Ovary (tissue), 9 donors: ENCODE data around the gene AUTS2. TPM values are rescaled to one million over a fixed set of nuclear protein-coding genes. Genes with fewer than 3 reads are reported as not detected.

Experiments used
- DNase-seq, 5 donors: peaks; one replicate each; pipeline ENCODE4 v3.0.0-alpha.2; 2019 to 2020
- H3K27ac ChIP-seq, 2 donors: fragments of 200-600 bp; one replicate each; pipeline versions ENCODE4 v1.5.1 to v1.8.0; 2019 to 2022
- H3K27me3 ChIP-seq: fragments of 200-600 bp; one replicate; pipeline ENCODE4 v1.8.0; 2022
- H3K36me3 ChIP-seq: fragments of 200-600 bp; sonication (generic); one replicate; pipeline ENCODE4 v1.5.1; 2019
- H3K4me1 ChIP-seq: one replicate; pipeline ENCODE4 v1.8.1; 2013; ENCODE audit warnings: mild to moderate bottlenecking, moderate library complexity; ENCODE audit not compliant: insufficient read depth
- H3K4me3 ChIP-seq: fragments of 200-600 bp; sonication (generic); one replicate; pipeline ENCODE4 v1.5.1; 2017
- H3K9me3 ChIP-seq, 2 donors: fragments of 200-600 bp in 1 of 2; sonication (generic) in 1 of 2; one replicate each; pipeline versions ENCODE4 v1.5.1 to v1.8.1; 2013 to 2019; ENCODE audit warnings: mild to moderate bottlenecking in 1 of 2, moderate library complexity in 1 of 2
- EP300 ChIP-seq: sonication (generic); formaldehyde crosslinking; IDR thresholded peaks from one replicate; pipeline ENCODE4 v1.6.1; 2017; ENCODE audit warnings: antibody characterized with exemption
- POLR2A ChIP-seq: fragments of 450-650 bp; IDR thresholded peaks from one replicate; pipeline ENCODE4 v1.6.1; 2017; ENCODE audit warnings: antibody characterized with exemption, mild to moderate bottlenecking, moderate library complexity
- WGBS, 3 donors: extraction: QIAGEN DNeasy Blood & Tissue Kit in 1 of 3; methylation state at CpG; one replicate each; pipeline versions ENCODE4 v1.1.5 to v1.1.7; 2013 to 2017; 5-methylcytosine and 5-hydroxymethylcytosine counted together
- intact Hi-C, 4 donors: fragments of 100-400 bp; cut with DNase I; formaldehyde crosslinking; loops; one replicate each; pipeline versions ENCODE4 v1.11.0 to v1.15.1; 2022 to 2023
- polyA plus RNA-seq, 2 donors: library from polyadenylated mRNA; stranded (reverse); fragments of 200-250 nt in 1 of 2; fragments of 350-450 nt in 1 of 2; fragmentation: Illumina TruSeq in 1 of 2; extraction: RNeasy Lipid Tissue Mini Kit (QIAGEN cat#74804) in 1 of 2; gene quantifications; one replicate each; pipeline ENCODE4 v1.2.3, GENCODE V29; 2013 to 2014
- total RNA-seq, 7 donors: library from RNA; depleted of rRNA in 2 of 7; stranded (reverse); fragments of >200 nt in 2 of 7; fragmentation: NEBNext Ultra II Directional in 3 of 7; extraction: Animal tissue kit (Norgen Biotek cat#: 25700) in 3 of 7; gene quantifications; one replicate each; pipeline versions ENCODE4 v1.1.0 to v1.2.4, GENCODE V29; 2016 to 2023
- TF ChIP-seq, protein P1 (sequence below), 3 donors: fragments of 450-650 bp in 2 of 3; fragments of 200-600 bp in 1 of 3; IDR thresholded peaks; one replicate each; pipeline versions ENCODE4 v1.5.1 to v1.8.0; 2016 to 2022; ENCODE audit warnings: antibody characterized with exemption in 3 of 3, mild to moderate bottlenecking in 1 of 3
- donor health status: DM: no; HTN: no; CAD: no; lungs with moderate emphysema.
- donor health status: DM: no; HTN: no; CAD: no.
- donor health status: Bipolar disorder and iron deficiency.
- donor health status: DM: yes; HTN: yes; CAD: no.
- donor health status: DM: no; HTN: no; CAD: no.
- donor health status: DM: yes; HTN: yes; CAD: no.

Gene AUTS2
- total and polyA plus RNA-seq, 9 donors: 18.3 to 60.9 (median 44.9) TPM

DNA sequence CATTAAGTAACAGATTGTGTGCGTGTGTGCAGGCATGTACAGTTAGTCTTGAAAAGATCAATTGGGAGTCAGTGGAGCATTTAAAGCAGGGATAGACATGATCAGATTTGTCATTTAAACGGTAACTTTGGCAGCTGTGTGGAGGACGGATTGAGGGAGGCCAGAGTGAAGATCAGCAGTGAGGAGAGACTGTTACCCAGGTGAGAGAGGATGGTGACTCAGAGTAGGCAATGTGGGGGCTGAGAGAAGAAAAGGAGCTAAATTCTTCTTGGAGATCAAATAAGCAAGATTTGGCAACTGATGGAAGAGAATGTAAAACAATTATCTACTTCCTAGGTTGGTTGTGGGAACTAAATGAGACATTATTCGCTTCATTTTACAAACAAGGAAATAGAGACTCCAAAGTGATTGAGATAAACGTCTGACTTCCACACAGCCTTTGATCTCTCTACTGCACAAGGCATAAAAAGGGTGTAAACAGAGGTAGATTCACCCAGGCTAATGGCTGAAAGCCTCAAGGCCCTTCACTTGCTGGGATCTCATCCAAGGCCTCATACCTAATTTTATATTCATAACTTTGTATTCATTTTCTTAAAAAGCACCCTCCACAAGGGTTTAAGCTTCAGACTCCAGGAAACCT, 868.6 kb downstream of the AUTS2 start:
- intact Hi-C loops: no loop called here
- WGBS, 3 donors: 67 to 73% (median 70%) methylated on average over 5 of the region's 5 CpGs

DNA sequence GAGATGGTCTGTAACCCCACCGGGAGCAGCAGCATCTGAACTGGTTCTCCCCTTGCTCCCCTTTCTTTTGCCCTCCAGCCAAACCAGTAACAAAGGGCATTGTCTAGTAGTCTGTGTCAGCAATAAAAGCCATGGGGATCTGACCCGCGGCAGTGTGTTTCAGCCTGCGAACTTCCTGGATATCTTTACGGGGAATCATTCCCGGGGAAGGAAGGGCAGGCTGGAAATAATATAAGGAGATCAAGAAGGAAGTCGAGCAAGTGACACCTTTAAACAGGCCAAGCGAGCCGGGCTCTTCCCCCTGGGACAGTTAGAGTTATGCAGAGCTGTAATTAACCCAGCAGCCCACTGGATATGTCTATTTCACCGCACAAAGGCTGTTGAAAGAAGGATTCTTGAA, 872.5 kb downstream of the AUTS2 start:
- DNase-seq: no peak
- Histone ChIP-seq H3K27me3 (no peaks in the 10 kb centered on the region), H3K27ac (no peak overlapping the region), H3K36me3 (no peaks in the 10 kb centered on the region), H3K4me3 (no peak overlapping the region), H3K4me1 (no peaks in the 10 kb centered on the region), H3K9me3 (no peaks in the 10 kb centered on the region)
- TF ChIP-seq, protein P1, sequence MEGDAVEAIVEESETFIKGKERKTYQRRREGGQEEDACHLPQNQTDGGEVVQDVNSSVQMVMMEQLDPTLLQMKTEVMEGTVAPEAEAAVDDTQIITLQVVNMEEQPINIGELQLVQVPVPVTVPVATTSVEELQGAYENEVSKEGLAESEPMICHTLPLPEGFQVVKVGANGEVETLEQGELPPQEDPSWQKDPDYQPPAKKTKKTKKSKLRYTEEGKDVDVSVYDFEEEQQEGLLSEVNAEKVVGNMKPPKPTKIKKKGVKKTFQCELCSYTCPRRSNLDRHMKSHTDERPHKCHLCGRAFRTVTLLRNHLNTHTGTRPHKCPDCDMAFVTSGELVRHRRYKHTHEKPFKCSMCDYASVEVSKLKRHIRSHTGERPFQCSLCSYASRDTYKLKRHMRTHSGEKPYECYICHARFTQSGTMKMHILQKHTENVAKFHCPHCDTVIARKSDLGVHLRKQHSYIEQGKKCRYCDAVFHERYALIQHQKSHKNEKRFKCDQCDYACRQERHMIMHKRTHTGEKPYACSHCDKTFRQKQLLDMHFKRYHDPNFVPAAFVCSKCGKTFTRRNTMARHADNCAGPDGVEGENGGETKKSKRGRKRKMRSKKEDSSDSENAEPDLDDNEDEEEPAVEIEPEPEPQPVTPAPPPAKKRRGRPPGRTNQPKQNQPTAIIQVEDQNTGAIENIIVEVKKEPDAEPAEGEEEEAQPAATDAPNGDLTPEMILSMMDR (IDR thresholded peaks at IDR 0.05): no peak
- TF ChIP-seq POLR2A: no peak
- TF ChIP-seq EP300: no peak
- intact Hi-C loops: no loop called here
- 76 to 84% (median 78%) methylated on average over 10 of the region's 10 CpGs for WGBS, 3 donors

More for the DNA sequence above, 868.6 kb downstream of the AUTS2 start:
- TF ChIP-seq, protein P1 (IDR thresholded peaks at IDR 0.05): no peak
- no peaks in the 10 kb centered on the region for H3K36me3 ChIP-seq
- H3K9me3 ChIP-seq: no peaks in the 10 kb centered on the region
- H3K4me1 ChIP-seq: no peaks in the 10 kb centered on the region
- H3K27ac ChIP-seq: no peak overlapping the region
- H3K4me3 ChIP-seq: no peak overlapping the region
- no peak for DNase-seq
- no peaks in the 10 kb centered on the region for H3K27me3 ChIP-seq

DNA sequence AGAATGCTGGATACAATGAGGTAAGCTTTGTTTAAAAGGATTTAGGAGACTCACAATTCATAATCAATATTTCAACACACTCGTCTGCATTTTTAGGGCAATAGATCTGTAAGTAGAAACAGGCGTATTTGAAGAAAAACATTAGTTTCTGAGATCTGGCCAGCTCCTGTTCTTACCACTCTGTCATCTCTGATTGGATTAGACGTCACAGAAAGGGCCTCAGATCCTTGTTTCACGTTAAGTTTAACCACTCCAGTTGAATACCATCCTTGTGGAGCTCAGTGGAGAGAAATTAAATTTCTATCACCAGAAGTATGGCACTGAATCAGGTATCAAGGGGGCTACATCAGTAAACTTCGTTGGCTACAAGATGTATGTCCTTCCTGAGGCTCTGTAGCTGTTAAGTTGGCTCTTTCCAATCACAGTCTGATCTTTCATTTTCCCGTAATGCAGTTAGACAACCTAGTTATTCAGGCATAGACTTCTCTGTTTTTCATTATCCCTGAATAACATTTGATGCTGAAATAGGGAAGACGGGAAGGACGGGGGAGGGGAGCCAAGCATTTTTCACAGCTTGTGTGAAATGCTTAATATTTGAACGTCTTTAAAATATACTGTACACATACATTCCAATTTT, 874.4 kb downstream of the AUTS2 start:
- no peak overlapping the region for H3K27ac ChIP-seq
- H3K4me3 ChIP-seq: no peak overlapping the region
- no peaks in the 10 kb centered on the region for H3K36me3 ChIP-seq
- no peak for DNase-seq
- TF ChIP-seq POLR2A (no peak), EP300 (no peak)
- TF ChIP-seq, protein P1 (IDR thresholded peaks at IDR 0.05): no peak
- peaks cover 8% of the 10 kb centered on the region for H3K4me1 ChIP-seq
- intact Hi-C loops: no loop called here
- H3K9me3 ChIP-seq: no peaks in the 10 kb centered on the region
- 91 to 92% (median 91%) methylated on average over 9 of the region's 9 CpGs for WGBS, 3 donors
- H3K27me3 ChIP-seq: no peaks in the 10 kb centered on the region

DNA sequence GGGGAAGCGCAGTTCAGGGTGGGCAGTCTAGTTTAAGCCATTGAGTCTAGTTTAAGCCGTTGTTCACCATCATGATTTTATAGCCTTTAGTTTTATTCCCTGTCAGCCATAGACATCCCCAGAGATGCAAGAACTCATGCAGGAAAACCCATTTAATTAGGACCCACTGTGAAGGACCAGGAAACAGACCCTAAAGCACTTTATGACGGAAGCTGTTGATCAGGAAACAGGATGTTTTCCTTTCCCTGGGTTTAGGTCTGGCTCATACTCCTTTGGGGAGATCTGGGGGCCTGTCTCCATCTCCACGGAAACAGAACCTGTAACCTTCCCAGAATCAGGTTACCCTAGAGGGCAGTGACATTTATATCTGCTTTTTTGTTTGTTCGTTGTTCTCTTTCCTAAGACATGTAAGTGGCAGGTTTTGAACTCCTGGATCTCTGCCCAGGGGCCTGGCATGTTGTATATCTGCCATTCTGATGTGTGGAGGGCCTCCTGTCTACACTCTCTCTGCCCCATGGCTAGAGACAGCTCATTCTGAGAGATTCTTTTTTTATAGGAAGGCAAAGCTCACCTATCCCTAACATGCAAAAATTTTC, 876.5 kb downstream of the AUTS2 start:
- TF ChIP-seq, protein P1 (IDR thresholded peaks at IDR 0.05): no peak
- WGBS, 3 donors: 89 to 92% (median 92%) methylated on average over 5 of the region's 5 CpGs

More for the DNA sequence above, 876.5 kb downstream of the AUTS2 start:
- H3K36me3 ChIP-seq: no peaks in the 10 kb centered on the region
- DNase-seq: no peak
- intact Hi-C loops: no loop called here
- H3K4me1 ChIP-seq: peaks cover 9% of the 10 kb centered on the region
- H3K4me3 ChIP-seq: no peak overlapping the region
- H3K27me3 ChIP-seq: no peaks in the 10 kb centered on the region
- H3K27ac ChIP-seq: no peak overlapping the region
- no peaks in the 10 kb centered on the region for H3K9me3 ChIP-seq
